ENCODE measurements around the gene ANKRD26. TPM values are rescaled to one million over a fixed set of nuclear protein-coding genes. Genes with fewer than 3 reads are reported as not detected.

ANKRD26 gene
- total RNA-seq, 4 donors from 2014 or later = 5.9 to 46.0 (median 21.8) TPM

- WGBS, 2 donors (ENCODE audit: low coverage in 1 of 2) = 49 to 72% methylated on average over 3 of the region's 3 CpGs
- DNase-seq = no peak
- intact Hi-C loops (cut with DNase I; ENCODE audit: low total_unique reads) = loop anchor here (5.0 kb wide), 1 partner anchor 789 kb away; no protein-coding TSS in a partner anchor
- TF ChIP-seq EP300 (IDR thresholded peaks at IDR 0.05; ENCODE audit: low read depth) = no peak
- no peak for TF ChIP-seq POLR2AphosphoS5 (IDR thresholded peaks at IDR 0.05)
- TF ChIP-seq POLR2A (IDR thresholded peaks at IDR 0.05) = no peak
- TF ChIP-seq, protein P1, sequence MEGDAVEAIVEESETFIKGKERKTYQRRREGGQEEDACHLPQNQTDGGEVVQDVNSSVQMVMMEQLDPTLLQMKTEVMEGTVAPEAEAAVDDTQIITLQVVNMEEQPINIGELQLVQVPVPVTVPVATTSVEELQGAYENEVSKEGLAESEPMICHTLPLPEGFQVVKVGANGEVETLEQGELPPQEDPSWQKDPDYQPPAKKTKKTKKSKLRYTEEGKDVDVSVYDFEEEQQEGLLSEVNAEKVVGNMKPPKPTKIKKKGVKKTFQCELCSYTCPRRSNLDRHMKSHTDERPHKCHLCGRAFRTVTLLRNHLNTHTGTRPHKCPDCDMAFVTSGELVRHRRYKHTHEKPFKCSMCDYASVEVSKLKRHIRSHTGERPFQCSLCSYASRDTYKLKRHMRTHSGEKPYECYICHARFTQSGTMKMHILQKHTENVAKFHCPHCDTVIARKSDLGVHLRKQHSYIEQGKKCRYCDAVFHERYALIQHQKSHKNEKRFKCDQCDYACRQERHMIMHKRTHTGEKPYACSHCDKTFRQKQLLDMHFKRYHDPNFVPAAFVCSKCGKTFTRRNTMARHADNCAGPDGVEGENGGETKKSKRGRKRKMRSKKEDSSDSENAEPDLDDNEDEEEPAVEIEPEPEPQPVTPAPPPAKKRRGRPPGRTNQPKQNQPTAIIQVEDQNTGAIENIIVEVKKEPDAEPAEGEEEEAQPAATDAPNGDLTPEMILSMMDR (IDR thresholded peaks at IDR 0.05) = no peak
- H3K4me3 ChIP-seq = no peak overlapping the region
- H3K4me1 ChIP-seq = peaks cover 0 to 14% (median 7%) of the 10 kb centered on the region in 4 donors
- in situ Hi-C loops (cut with MboI; ENCODE audit: low pct_ligation_motif_present in 1 of 4, low pct_unique_long_range_greater_than_20kb in 1 of 4, low sequenced_read_pairs in 3 of 4) = no loop called here
- no peaks in the 10 kb centered on the region for H3K9me3 ChIP-seq
- H3K36me3 ChIP-seq = peaks cover 0 to 45% (median 20%) of the 10 kb centered on the region in 4 donors
- H3K27me3 ChIP-seq = no peaks in the 10 kb centered on the region
- H3K27ac ChIP-seq = no peak overlapping the region
Measured at GRCh38 chr10:27138277-27138676, 38.0 kb upstream of the ANKRD26 start.

DNA sequence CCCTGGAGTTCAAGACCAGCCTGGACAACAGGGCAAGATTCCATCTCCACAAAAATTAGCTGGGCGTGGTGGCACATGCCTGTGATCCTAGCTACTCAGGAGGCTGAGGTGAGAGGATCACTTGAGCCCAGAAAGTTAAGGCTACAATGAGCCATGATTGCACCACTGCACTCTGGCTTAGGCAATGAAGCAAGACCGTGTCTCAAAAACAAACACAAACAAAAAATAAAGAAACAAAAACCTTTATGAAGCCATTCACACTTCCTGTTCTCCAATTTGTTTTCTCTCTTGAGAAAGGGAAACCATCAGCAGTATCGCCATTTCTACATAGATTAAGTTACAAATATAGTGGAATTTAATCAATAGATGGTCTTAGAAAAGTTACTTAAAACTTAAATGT is 34.1 kb upstream of the ANKRD26 start:
- Histone ChIP-seq H3K36me3 (peaks cover 0 to 59% (median 20%) of the 10 kb centered on the region in 4 donors), H3K9me3 (no peaks in the 10 kb centered on the region), H3K4me1 (peaks cover 0 to 14% (median 7%) of the 10 kb centered on the region in 4 donors), H3K27ac (no peak overlapping the region), H3K27me3 (no peaks in the 10 kb centered on the region), H3K4me3 (no peak overlapping the region)
- DNase-seq = no peak
- in situ Hi-C loops (cut with MboI; ENCODE audit: low pct_ligation_motif_present in 1 of 4, low pct_unique_long_range_greater_than_20kb in 1 of 4, low sequenced_read_pairs in 3 of 4) (no loop called here), intact Hi-C loops (cut with DNase I; ENCODE audit: low total_unique reads) (no loop called here)
- no peak for TF ChIP-seq POLR2A (IDR thresholded peaks at IDR 0.05)
- TF ChIP-seq EP300 (IDR thresholded peaks at IDR 0.05; ENCODE audit: low read depth) = no peak
- TF ChIP-seq POLR2AphosphoS5 (IDR thresholded peaks at IDR 0.05) = no peak
- TF ChIP-seq, protein P1 (IDR thresholded peaks at IDR 0.05) = no peak
- WGBS, 2 donors (ENCODE audit: low coverage in 1 of 2) = 75 to 86% methylated on average over 3 of the region's 3 CpGs

DNA sequence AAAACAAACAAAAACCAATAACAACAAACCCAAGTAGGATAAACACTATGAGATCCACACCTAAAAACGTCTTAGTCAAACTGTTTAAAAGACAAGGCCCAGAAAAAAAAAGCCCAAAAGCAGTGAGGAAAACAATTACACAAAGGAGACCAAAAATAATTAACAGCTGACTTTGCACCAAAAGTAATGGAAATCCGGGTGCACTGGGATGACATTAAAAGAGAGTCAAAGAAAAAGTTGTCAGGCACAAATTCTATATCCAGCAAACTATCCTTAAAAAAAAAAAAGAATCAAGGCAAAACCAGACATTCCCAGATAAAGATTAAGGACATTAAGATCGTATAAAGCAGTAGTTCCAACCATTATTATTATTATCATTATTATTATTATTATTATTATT is 7.9 kb upstream of the ANKRD26 start:
- WGBS, 2 donors (ENCODE audit: low coverage in 1 of 2) = 93 to 100% methylated on average over 3 of the region's 3 CpGs
- Histone ChIP-seq H3K27ac (no peak overlapping the region), H3K36me3 (peaks cover 0 to 51% (median 14%) of the 10 kb centered on the region in 4 donors), H3K9me3 (no peaks in the 10 kb centered on the region), H3K4me3 (no peak overlapping the region), H3K4me1 (no peaks in the 10 kb centered on the region), H3K27me3 (no peaks in the 10 kb centered on the region)
- intact Hi-C loops (cut with DNase I; ENCODE audit: low total_unique reads) (no loop called here), in situ Hi-C loops (cut with MboI; ENCODE audit: low pct_ligation_motif_present in 1 of 4, low pct_unique_long_range_greater_than_20kb in 1 of 4, low sequenced_read_pairs in 3 of 4) (no loop called here)
- DNase-seq = no peak
- TF ChIP-seq, protein P1 (IDR thresholded peaks at IDR 0.05) = no peak
- TF ChIP-seq POLR2AphosphoS5 (IDR thresholded peaks at IDR 0.05) (no peak), EP300 (IDR thresholded peaks at IDR 0.05; ENCODE audit: low read depth) (no peak), POLR2A (IDR thresholded peaks at IDR 0.05) (no peak)

- WGBS, 2 donors (ENCODE audit: low coverage in 1 of 2) = 48 to 80% methylated on average over 5 of the region's 5 CpGs
- DNase-seq = no peak
- in situ Hi-C loops (cut with MboI; ENCODE audit: low pct_ligation_motif_present in 1 of 4, low pct_unique_long_range_greater_than_20kb in 1 of 4, low sequenced_read_pairs in 3 of 4) = no loop called here
- intact Hi-C loops (cut with DNase I; ENCODE audit: low total_unique reads) = no loop called here
- H3K36me3 ChIP-seq = peaks cover 0 to 19% (median 5%) of the 10 kb centered on the region in 4 donors
- no peak overlapping the region for H3K4me3 ChIP-seq
- H3K4me1 ChIP-seq = peaks cover 0 to 8% (median 3%) of the 10 kb centered on the region in 4 donors
- TF ChIP-seq, protein P1 (IDR thresholded peaks at IDR 0.05) = no peak
- TF ChIP-seq EP300 (IDR thresholded peaks at IDR 0.05; ENCODE audit: low read depth) = no peak
- no peak for TF ChIP-seq POLR2AphosphoS5 (IDR thresholded peaks at IDR 0.05)
- TF ChIP-seq POLR2A (IDR thresholded peaks at IDR 0.05) = no peak
- H3K9me3 ChIP-seq = no peaks in the 10 kb centered on the region
- H3K27me3 ChIP-seq = no peaks in the 10 kb centered on the region
- no peak overlapping the region for H3K27ac ChIP-seq
Measured at GRCh38 chr10:27104919-27105318, 4.6 kb upstream of the ANKRD26 start.
